HG02759 (cell line): ENCODE data around the gene PIGS.
"Not testable (repeated sequence)": the region's sequence is repeated elsewhere in the genome, so short reads cannot be mapped to it uniquely, and the experiment has no call there.

ENCODE experiments used
- ATAC-seq: cut with Tn5 transposase; IDR thresholded peaks from one replicate; pipeline ENCODE4 v1.9.1; 2021; ENCODE audit warnings: mild to moderate bottlenecking, moderate library complexity; ENCODE audit not compliant: unreplicated experiment

Gene PIGS

GRCh38 chr17:28579526-28579925 is 8.2 kb upstream of the PIGS start:
- no peak for ATAC-seq

GRCh38 chr17:28578246-28579195 is 7.2 kb upstream of the PIGS start:
- no peak for ATAC-seq

GRCh38 chr17:28577466-28577824 is 6.1 kb upstream of the PIGS start:
- no peak for ATAC-seq

- peak; percentile 90 for ATAC-seq
These were observed 5.6 kb upstream of the PIGS start, which contains the start of gene ALDOC for GRCh38 chr17:28576758-28577465. TSS of gene ALDOC (minus strand) at chr17:28576895. CDS start at chr17:28575532, 1,363 bp downstream.

- not testable (repeated sequence) for ATAC-seq
These were observed 4.7 kb upstream of the PIGS start for GRCh38 chr17:28576016-28576415.

GRCh38 chr17:28575126-28575795 is 3.9 kb upstream of the PIGS start:
- ATAC-seq: no peak

- ATAC-seq: no peak
These were observed 3.2 kb upstream of the PIGS start for GRCh38 chr17:28574526-28574925.

GRCh38 chr17:28573966-28574480 is 2.7 kb upstream of the PIGS start:
- ATAC-seq: no peak

GRCh38 chr17:28573521-28573920 is 2.2 kb upstream of the PIGS start:
- ATAC-seq: no peak

- no peak for ATAC-seq
These were observed 1.7 kb upstream of the PIGS start for GRCh38 chr17:28573040-28573380.

- ATAC-seq: no peak
These were observed 1.1 kb upstream of the PIGS start for GRCh38 chr17:28572259-28573039.

- ATAC-seq: peak; percentile 27
These were observed 486 bp downstream of the PIGS start for GRCh38 chr17:28570716-28571360.

- no peak for ATAC-seq
These were observed 1.9 kb downstream of the PIGS start for GRCh38 chr17:28569446-28569845.

- no peak for ATAC-seq
These were observed 3.7 kb downstream of the PIGS start for GRCh38 chr17:28567604-28568003.

- no peak for ATAC-seq
These were observed 7.8 kb downstream of the PIGS start for GRCh38 chr17:28563475-28563874.

GRCh38 chr17:28555022-28555421 is 16.3 kb downstream of the PIGS start:
- no peak for ATAC-seq

- ATAC-seq: no peak
These were observed 16.8 kb downstream of the PIGS start for GRCh38 chr17:28554565-28554964.

- ATAC-seq: no peak
These were observed 18.3 kb downstream of the PIGS start for GRCh38 chr17:28553000-28553505.

- peak; percentile 72 for ATAC-seq
These were observed 18.9 kb downstream of the PIGS start, which contains the start of gene UNC119 for GRCh38 chr17:28552176-28552999. TSS of gene UNC119 (minus strand) at chr17:28552624. CDS start at chr17:28552557, 67 bp downstream.
